ENCODE measurements around the gene SBNO2.

GRCh38 chr19:1161716-1162115, 12.4 kb downstream of the SBNO2 start:
- TF ChIP-seq CTCF (IDR thresholded peaks at IDR 0.05; ENCODE audit: low read length): no peak
- TF ChIP-seq EZH2 (IDR thresholded peaks at IDR 0.05; ENCODE audit: borderline replicate concordance, low read length): no peak
